SK-N-MC (cell line): Measurements from ENCODE around the gene DPP7.
"Not testable (repeated sequence)": the region's sequence is repeated elsewhere in the genome, so short reads cannot be mapped to it uniquely, and the experiment has no call there.

Experiments used
- EZH2 ChIP-seq: fragments of 200-600 bp; sonication (generic); IDR thresholded peaks from one replicate; pipeline ENCODE4 v1.6.1; 2017; ENCODE audit warnings: antibody characterized with exemption
- POLR2AphosphoS5 ChIP-seq: IDR thresholded peaks from 2 replicates; pipeline ENCODE4 v1.6.1; 2012; ENCODE audit warnings: mild to moderate bottlenecking, low read depth, low read length, borderline replicate concordance

DNA sequence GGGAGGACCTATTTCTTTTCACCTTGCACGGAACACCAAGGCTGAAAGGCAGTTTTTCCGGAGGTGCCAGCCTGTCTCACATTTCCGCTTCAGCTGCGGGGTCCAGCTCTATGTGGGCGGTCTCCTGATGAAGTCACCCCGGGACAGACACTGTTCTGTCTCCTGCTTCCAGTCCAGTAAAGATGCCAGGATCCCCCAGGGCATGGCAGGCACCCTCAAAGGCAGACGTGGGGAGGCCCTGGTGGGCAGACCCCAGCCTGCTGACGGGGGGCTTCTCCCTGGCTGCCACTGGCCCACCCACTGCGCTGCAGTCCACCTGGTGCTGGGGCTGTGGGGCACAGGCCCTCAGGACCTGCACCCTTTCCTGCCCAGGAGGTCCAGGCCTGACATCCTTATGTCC lies 51.7 kb downstream of the DPP7 start:
- TF ChIP-seq EZH2, POLR2AphosphoS5: not testable (repeated sequence)
